Gastrocnemius medialis (tissue), 4 donors: ENCODE results near the gene FREM3.

Experiments
- CTCF ChIP-seq, 5 experiments: fragments of 450-650 bp in 3 of 5; fragments of 200-600 bp in 2 of 5; sonication (generic) in 2 of 5; IDR thresholded peaks in 4 of 5; conservative IDR thresholded peaks in 1 of 5; 1 replicate in 4 of 5; 2 replicates in 1 of 5; pipeline ENCODE4 v1.5.1; 2016 to 2019; ENCODE audit warnings: antibody characterized with exemption in 5 of 5, mild to moderate bottlenecking in 3 of 5, moderate library complexity in 3 of 5
- POLR2A ChIP-seq, 2 donors: fragments of 450-650 bp; IDR thresholded peaks; one replicate each; pipeline ENCODE4 v1.6.1; 2017; ENCODE audit warnings: antibody characterized with exemption in 2 of 2, mild to moderate bottlenecking in 2 of 2, moderate library complexity in 2 of 2

GRCh38 chr4:143692241-143692640 lies 8.2 kb downstream of the FREM3 start:
- TF ChIP-seq CTCF (IDR thresholded peaks at IDR 0.05 in 4 of 5, conservative IDR thresholded peaks at IDR 0.05 in 1 of 5) = no peak
- TF ChIP-seq POLR2A (IDR thresholded peaks at IDR 0.05) = no peak
